Left ventricle myocardium inferior (tissue), 1 donor: ENCODE data around the gene JDP2. TPM values are rescaled to one million over a fixed set of nuclear protein-coding genes. Genes with fewer than 3 reads are reported as not detected.

ENCODE experiments used
- DNase-seq: peaks from one replicate; pipeline ENCODE4 v3.0.0-alpha.2; 2020
- H3K27ac ChIP-seq: fragments of 200-600 bp; replicated peaks from 2 replicates; pipeline ENCODE4 v1.8.0; 2021
- H3K27me3 ChIP-seq: fragments of 200-600 bp; 2 replicates; pipeline ENCODE4 v1.8.0; 2021; ENCODE audit warnings: low read depth
- H3K36me3 ChIP-seq: fragments of 200-600 bp; 2 replicates; pipeline ENCODE4 v1.8.0; 2021
- H3K4me1 ChIP-seq: fragments of 200-600 bp; 2 replicates; pipeline ENCODE4 v1.8.0; 2021
- H3K4me3 ChIP-seq: fragments of 200-600 bp; 2 replicates; pipeline ENCODE4 v1.8.0; 2021; ENCODE audit warnings: mild to moderate bottlenecking, moderate library complexity
- H3K9me3 ChIP-seq: fragments of 200-600 bp; replicated peaks from 2 replicates; pipeline ENCODE4 v1.8.0; 2021
- intact Hi-C: fragments of 100-400 bp; cut with micrococcal nuclease; formaldehyde crosslinking; loops from one replicate; pipeline ENCODE4 v1.11.0; 2022
- total RNA-seq: library from RNA; stranded (reverse); fragmentation: NEBNext Ultra II Directional; extraction: Animal tissue kit (Norgen Biotek cat#: 25700); gene quantifications from one replicate; pipeline ENCODE4 v1.2.1, GENCODE V29; 2021
- TF ChIP-seq, protein P1 (sequence below): fragments of 200-600 bp; IDR thresholded peaks from 2 replicates; pipeline ENCODE4 v1.8.0; 2021; ENCODE audit warnings: antibody characterized with exemption, mild to moderate bottlenecking, borderline replicate concordance
- donor health status: DM: no; HTN: yes; CAD: no; lungs with severe emphysema.

JDP2 gene
- total RNA-seq, 1 donor from 2014 or later, result 21.9 TPM

- H3K4me1 ChIP-seq, result no peaks in the 10 kb centered on the region
- no peak overlapping the region for H3K27ac ChIP-seq
- TF ChIP-seq, protein P1, sequence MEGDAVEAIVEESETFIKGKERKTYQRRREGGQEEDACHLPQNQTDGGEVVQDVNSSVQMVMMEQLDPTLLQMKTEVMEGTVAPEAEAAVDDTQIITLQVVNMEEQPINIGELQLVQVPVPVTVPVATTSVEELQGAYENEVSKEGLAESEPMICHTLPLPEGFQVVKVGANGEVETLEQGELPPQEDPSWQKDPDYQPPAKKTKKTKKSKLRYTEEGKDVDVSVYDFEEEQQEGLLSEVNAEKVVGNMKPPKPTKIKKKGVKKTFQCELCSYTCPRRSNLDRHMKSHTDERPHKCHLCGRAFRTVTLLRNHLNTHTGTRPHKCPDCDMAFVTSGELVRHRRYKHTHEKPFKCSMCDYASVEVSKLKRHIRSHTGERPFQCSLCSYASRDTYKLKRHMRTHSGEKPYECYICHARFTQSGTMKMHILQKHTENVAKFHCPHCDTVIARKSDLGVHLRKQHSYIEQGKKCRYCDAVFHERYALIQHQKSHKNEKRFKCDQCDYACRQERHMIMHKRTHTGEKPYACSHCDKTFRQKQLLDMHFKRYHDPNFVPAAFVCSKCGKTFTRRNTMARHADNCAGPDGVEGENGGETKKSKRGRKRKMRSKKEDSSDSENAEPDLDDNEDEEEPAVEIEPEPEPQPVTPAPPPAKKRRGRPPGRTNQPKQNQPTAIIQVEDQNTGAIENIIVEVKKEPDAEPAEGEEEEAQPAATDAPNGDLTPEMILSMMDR, result no peak
Measured at GRCh38 chr14:75519394-75519793, 91.6 kb downstream of the JDP2 start.

GRCh38 chr14:75519826-75520728, 92.3 kb downstream of the JDP2 start:
- H3K9me3 ChIP-seq, result no peaks in the 10 kb centered on the region
- H3K36me3 ChIP-seq, result no peaks in the 10 kb centered on the region
- H3K4me1 ChIP-seq, result no peaks in the 10 kb centered on the region
- intact Hi-C loops, result no loop called here
- no peak for DNase-seq
- no peak overlapping the region for H3K4me3 ChIP-seq
- H3K27ac ChIP-seq, result no peak overlapping the region
- TF ChIP-seq, protein P1, result no peak
- H3K27me3 ChIP-seq, result peaks cover 28% of the 10 kb centered on the region

More at GRCh38 chr14:75519394-75519793, 91.6 kb downstream of the JDP2 start:
- Histone ChIP-seq H3K4me3 (no peak overlapping the region), H3K27me3 (peaks cover 33% of the 10 kb centered on the region), H3K9me3 (no peaks in the 10 kb centered on the region), H3K36me3 (no peaks in the 10 kb centered on the region)
- intact Hi-C loops, result no loop called here
- no peak for DNase-seq

- Histone ChIP-seq H3K27ac (no peak overlapping the region), H3K36me3 (no peaks in the 10 kb centered on the region), H3K27me3 (peaks cover 22% of the 10 kb centered on the region), H3K4me1 (no peaks in the 10 kb centered on the region), H3K9me3 (no peaks in the 10 kb centered on the region), H3K4me3 (no peak overlapping the region)
- DNase-seq, result no peak
- intact Hi-C loops, result no loop called here
- TF ChIP-seq, protein P1, result no peak
Measured at GRCh38 chr14:75520852-75521251, 93.0 kb downstream of the JDP2 start.

GRCh38 chr14:75521415-75522199, 93.8 kb downstream of the JDP2 start:
- intact Hi-C loops, result no loop called here
- H3K4me1 ChIP-seq, result no peaks in the 10 kb centered on the region
- no peak for DNase-seq
- no peak overlapping the region for H3K27ac ChIP-seq
- no peaks in the 10 kb centered on the region for H3K36me3 ChIP-seq
- H3K9me3 ChIP-seq, result no peaks in the 10 kb centered on the region
- TF ChIP-seq, protein P1, result no peak
- peaks cover 22% of the 10 kb centered on the region for H3K27me3 ChIP-seq
- no peak overlapping the region for H3K4me3 ChIP-seq

DNA sequence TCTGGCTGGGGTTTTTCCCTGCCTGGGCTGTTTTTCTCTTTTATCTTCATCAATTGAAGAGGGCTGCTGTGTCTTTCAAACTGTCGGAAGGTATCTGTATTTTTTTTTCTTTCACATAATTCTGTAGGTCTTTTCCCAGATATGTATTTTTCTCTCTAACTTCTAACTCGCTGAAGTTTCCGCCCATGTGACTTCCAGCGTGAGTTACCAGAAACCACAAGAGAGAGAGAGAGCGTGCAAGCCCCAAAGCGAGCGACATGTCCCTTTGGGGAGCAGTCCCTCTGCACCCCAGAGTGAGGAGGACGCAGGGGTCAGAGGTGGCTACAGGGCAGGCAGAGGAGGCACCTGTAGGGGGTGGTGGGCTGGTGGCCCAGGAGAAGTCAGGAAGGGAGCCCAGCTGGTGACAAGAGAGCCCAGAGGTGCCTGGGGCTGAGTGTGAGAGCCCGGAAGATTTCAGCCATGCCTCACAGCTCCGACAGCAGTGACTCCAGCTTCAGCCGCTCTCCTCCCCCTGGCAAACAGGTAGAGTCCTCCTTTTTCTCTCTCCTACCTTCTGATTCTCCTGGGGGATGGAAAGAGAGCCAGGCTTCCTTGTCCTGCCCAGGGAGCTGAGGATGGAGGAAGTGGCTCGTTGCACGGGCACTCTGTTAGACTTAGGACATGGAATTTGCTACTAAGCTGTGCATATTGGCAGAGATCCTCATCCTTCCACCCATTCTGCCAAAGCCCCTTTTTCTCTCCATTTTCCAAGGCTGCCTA, 94.6 kb downstream of the JDP2 start, which contains the start of gene BATF:
Gene BATF, plus strand, starts transcription at position 246 of the 759 bp plus-strand sequence. Its CDS starts 214 bp downstream, at position 460.
- Histone ChIP-seq H3K9me3 (no peaks in the 10 kb centered on the region), H3K27me3 (peaks cover 22% of the 10 kb centered on the region), H3K4me1 (no peaks in the 10 kb centered on the region), H3K36me3 (no peaks in the 10 kb centered on the region), H3K27ac (no peak within 1 kb of the TSS), H3K4me3 (peak within 1 kb of the TSS; percentile 45)
- TF ChIP-seq, protein P1, result no peak
- intact Hi-C loops, result no loop called here
- DNase-seq, result no peak
